GM19099 (cell line): ENCODE results near the gene SEC14L1.

Source experiments
- POLR2A ChIP-seq: IDR thresholded peaks from 3 replicates; pipeline ENCODE4 v1.6.1; 2011; ENCODE audit warnings: low read depth; ENCODE audit not compliant: insufficient read length; ENCODE audit errors: extremely low read depth

The SEC14L1 gene

DNA sequence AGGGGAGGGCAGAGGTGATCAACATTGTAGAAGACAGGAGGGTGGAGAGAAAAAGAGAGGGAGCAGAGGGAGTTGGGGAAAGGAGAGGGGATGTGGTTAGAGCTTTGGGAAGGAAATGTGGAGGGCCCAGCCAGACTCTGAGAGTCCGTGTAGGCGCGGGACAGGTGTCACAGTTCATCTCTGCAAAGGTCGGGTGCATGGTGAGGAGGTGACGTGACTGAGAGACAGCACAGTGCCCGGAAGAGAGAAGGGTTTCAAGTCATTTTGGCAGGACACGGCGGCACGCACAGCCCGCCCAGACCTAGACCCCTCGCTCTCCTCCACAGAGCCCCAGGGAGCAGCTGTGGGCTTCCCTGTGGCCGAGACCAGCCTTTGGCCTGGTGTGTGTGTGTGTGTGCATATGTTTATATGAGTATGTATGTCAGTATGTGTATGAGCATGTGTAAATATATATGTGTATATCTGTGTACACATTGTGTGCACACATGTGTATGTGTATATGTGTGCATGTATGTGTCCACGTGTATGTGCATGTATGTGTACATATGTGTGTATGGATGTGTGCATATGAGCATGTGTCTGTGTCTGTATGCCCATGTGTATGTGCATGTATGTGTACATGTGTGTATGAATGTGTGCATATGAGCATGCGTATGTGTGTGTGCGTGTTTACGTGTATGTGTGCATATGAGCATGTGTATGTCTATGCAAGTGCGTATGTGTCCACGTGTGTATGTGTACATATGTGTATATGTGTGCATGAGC lies 104.6 kb downstream of the SEC14L1 start:
- no peak for TF ChIP-seq POLR2A

DNA sequence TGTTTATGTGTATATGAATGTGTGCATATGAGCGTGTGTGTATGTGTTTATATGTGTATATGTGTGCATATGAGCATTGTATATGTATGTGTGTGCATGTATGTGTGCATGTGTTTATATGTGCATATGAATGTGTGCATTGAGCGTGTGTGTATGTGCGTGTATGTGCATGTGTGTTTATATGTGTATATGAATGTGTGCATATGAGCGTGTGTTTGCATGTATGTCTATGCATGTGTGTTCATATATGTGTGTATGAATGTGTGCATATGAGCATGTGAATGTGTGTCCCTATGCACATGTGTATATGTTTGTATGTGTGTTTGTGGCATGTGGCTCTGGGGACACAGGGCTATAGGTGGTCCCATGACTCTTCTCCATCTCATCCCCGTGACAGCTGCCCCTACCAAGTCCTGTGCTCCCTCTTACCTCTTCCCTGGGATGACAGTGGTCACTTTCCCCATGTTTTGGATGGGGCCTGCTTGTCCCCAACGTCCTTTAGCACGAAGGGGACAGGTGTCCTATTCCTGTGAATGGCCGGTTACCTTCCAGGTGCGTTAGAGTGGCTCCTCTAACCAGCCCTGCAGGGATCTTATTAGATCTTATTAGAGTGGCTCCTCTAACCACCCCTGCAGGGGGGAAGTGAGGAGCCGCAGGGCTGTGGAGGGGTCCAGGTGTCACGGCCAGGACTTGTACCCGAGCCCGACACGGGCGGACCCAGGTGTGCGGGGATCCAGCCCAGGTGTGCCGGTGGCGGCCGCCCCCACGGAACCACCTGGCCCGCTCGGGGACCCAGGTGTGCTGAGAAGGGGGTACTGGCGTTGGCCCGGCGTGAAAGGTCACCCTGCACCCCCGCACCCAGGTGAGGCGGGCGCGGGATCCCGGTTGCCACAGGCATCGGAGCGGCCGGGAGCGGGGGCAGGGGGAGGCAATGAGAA lies 105.6 kb downstream of the SEC14L1 start:
- no peak for TF ChIP-seq POLR2A

GRCh38 chr17:77247048-77247541 lies 106.3 kb downstream of the SEC14L1 start:
- no peak for TF ChIP-seq POLR2A

GRCh38 chr17:77247609-77248008 lies 106.8 kb downstream of the SEC14L1 start:
- no peak for TF ChIP-seq POLR2A

- TF ChIP-seq POLR2A: no peak
Observed at GRCh38 chr17:77248216-77249114, 107.7 kb downstream of the SEC14L1 start.

DNA sequence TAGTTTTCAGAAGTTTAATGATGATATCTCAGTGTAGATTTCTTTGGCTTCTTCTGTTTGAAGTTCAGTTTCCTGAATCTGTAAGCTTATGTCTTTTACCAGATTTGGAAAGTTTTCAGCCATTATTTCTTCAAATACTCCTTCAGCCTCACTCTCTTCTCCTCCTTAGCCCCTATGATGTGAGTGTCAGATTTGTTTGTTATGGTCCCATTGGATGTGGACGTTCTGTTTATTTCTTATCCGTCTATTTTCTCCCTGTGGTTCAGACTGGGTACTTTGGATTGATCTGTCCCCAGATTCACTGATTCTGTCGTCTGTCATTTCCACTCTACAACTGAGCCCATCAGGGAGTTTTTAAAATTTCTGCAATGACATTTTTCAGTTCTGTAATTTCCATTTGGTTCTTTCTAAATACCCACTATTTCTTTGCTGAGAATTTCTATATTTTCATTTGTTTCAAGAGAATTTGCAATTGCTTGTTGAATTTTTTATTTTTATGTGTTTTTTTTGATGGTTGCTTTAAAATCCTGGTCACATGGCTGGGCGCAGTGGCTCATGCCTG lies 110.9 kb downstream of the SEC14L1 start:
- TF ChIP-seq POLR2A: no peak

- TF ChIP-seq POLR2A: no peak
Observed at GRCh38 chr17:77253611-77254051, 112.9 kb downstream of the SEC14L1 start.

GRCh38 chr17:77254951-77255825 lies 114.4 kb downstream of the SEC14L1 start:
- no peak for TF ChIP-seq POLR2A

- no peak for TF ChIP-seq POLR2A
Observed at GRCh38 chr17:77256710-77257109, 115.9 kb downstream of the SEC14L1 start.

DNA sequence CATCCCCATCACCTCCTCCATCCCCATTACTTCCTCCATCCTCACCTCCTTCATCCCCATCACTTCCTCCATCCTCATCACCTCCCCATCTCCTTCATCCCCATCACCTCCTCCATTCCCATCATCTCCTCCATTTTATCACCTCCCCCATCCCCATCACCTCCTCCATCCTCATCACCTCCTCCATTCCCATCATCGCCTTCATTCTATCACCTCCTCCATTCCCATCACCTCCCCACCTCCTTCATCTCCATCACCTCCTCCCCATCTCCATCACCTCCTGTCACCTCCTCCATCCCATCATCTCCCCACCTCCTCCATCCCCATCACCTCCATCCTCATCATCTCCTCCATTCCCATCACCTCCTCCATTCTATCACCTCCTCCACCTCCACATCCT lies 116.4 kb downstream of the SEC14L1 start:
- TF ChIP-seq POLR2A: no peak

- no peak for TF ChIP-seq POLR2A
Observed at GRCh38 chr17:77257596-77258458, 117.1 kb downstream of the SEC14L1 start.

DNA sequence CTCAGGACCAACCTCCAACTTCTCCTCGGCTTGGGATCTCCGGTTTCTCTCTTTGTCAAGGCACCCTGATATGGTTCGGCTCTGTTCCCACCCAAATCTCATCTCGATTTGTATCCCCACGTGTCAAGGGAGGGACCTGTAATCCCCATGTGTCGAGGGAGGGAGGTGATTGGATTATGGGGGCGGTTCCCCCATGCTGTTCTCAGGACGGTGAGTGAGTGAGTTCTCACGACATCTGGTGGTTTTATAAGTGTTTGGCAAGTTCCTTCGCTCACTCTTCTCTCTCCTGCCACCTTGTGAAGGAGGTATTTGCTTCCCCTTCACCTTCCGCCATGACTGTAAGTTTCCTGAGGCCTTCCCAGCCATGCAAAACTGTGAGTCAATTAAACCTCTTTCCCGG lies 117.9 kb downstream of the SEC14L1 start:
- no peak for TF ChIP-seq POLR2A
